ENCODE data around the gene PPIL4.

DNA sequence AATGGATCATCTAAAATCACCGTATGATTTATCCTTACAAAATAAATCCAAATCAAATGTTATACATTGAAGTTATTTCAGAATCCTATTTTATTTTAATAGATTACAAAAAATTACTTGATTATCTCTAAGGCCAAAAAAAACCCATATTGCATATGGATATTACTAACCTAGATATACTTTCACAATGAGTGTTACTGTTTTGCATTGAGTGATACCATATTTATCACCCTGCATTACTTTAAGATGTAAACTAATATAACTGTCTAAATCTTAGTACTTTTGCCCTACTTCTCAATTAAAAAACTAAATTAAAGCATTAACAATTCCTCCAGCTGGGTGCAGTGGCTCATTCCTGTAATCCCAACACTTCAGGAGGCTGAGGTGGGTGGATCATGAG lies 11.1 kb downstream of the PPIL4 start:
- TF ChIP-seq, protein P1, sequence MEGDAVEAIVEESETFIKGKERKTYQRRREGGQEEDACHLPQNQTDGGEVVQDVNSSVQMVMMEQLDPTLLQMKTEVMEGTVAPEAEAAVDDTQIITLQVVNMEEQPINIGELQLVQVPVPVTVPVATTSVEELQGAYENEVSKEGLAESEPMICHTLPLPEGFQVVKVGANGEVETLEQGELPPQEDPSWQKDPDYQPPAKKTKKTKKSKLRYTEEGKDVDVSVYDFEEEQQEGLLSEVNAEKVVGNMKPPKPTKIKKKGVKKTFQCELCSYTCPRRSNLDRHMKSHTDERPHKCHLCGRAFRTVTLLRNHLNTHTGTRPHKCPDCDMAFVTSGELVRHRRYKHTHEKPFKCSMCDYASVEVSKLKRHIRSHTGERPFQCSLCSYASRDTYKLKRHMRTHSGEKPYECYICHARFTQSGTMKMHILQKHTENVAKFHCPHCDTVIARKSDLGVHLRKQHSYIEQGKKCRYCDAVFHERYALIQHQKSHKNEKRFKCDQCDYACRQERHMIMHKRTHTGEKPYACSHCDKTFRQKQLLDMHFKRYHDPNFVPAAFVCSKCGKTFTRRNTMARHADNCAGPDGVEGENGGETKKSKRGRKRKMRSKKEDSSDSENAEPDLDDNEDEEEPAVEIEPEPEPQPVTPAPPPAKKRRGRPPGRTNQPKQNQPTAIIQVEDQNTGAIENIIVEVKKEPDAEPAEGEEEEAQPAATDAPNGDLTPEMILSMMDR (IDR thresholded peaks at IDR 0.05): no peak
- TF ChIP-seq POLR2A (IDR thresholded peaks at IDR 0.05): no peak

Measured in testis (tissue), 2 donors.